ENCODE results near the gene SAYSD1. TPM values are rescaled to one million over a fixed set of nuclear protein-coding genes. Genes with fewer than 3 reads are reported as not detected.

The SAYSD1 gene
- total and polyA plus RNA-seq, 9 of the 15 experiments (the other 6 are each of a cell fraction or from before 2014, with no cell fraction given) = 3.5 to 19.1 (median 12.4) TPM

- TF ChIP-seq UBTF (IDR thresholded peaks at IDR 0.05; ENCODE audit: borderline replicate concordance in 1 of 2, low read depth in 2 of 2, low read length in 2 of 2) (peak in 1 of 2 experiments; percentile 73; a peak in 1 of 4 replicates), TEAD2 (tag; IDR thresholded peaks at IDR 0.05) (0 out of 2 replicates have a peak, but pooled peaks have one; percentile 9), HMG20A (CRISPR knock-in tag; conservative IDR thresholded peaks at IDR 0.05) (no peak), KDM2B (CRISPR knock-in tag; IDR thresholded peaks at IDR 0.05) (0 out of 2 replicates have a peak, but pooled peaks have one; percentile 8), ZFP30 (CRISPR knock-in tag; IDR thresholded peaks at IDR 0.05; ENCODE audit: borderline replicate concordance) (no peak), HNRNPLL (IDR thresholded peaks at IDR 0.05; ENCODE audit: low read depth, low read length, poor library complexity, severe bottlenecking) (no peak), ZBTB1 (CRISPR knock-in tag; IDR thresholded peaks at IDR 0.05; ENCODE audit: borderline replicate concordance, low read depth) (peak; percentile 81), MTA3 (IDR thresholded peaks at IDR 0.05; ENCODE audit: borderline replicate concordance) (peak; percentile 87), ZNF407 (IDR thresholded peaks at IDR 0.05; ENCODE audit: low read depth) (no peak), RUNX1 (IDR thresholded peaks at IDR 0.05; ENCODE audit: low read depth) (no peak), CBFA2T3 (IDR thresholded peaks at IDR 0.05) (no peak), CHD1 (IDR thresholded peaks at IDR 0.05; ENCODE audit: low read length) (no peak), THRA (IDR thresholded peaks at IDR 0.05) (no peak), ETS2 (tag; IDR thresholded peaks at IDR 0.05; ENCODE audit: borderline replicate concordance, poor library complexity, severe bottlenecking) (no peak), ZNF143 (CRISPR knock-in tag; IDR thresholded peaks at IDR 0.05) (no peak)
Measured at GRCh38 chr6:39114704-39115599, at the start of gene SAYSD1 (continued).
